Body of pancreas (tissue), 4 donors: Measurements from ENCODE around the gene RPP21. TPM values are rescaled to one million over a fixed set of nuclear protein-coding genes. Genes with fewer than 3 reads are reported as not detected.

Experiments used
- ATAC-seq: fragments of 150-250 bp; one replicate; pipeline ENCODE4 v1.9.1; 2016
- DNase-seq, 4 donors: peaks; one replicate each; pipeline ENCODE4 v3.0.0-alpha.2; 2019
- H3K27ac ChIP-seq, 4 donors: fragments of 200-600 bp; sonication (generic); 1 replicate in 3 of 4; 2 replicates in 1 of 4; pipeline versions ENCODE4 v1.5.1 to v1.6.1; 2016 to 2019; ENCODE audit warnings: mild to moderate bottlenecking in 1 of 4, mixed read lengths in 1 of 4, moderate library complexity in 1 of 4
- H3K27me3 ChIP-seq, 2 donors: fragments of 200-600 bp; sonication (generic); one replicate each; pipeline ENCODE4 v1.6.0; 2016; ENCODE audit warnings: mild to moderate bottlenecking in 1 of 2
- H3K36me3 ChIP-seq, 2 donors: fragments of 200-600 bp; sonication (generic); replicated peaks in 1 of 2; 2 replicates each; pipeline ENCODE4 v1.5.1; 2016; ENCODE audit warnings: low read depth in 2 of 2; ENCODE audit not compliant: insufficient read depth in 1 of 2
- H3K4me1 ChIP-seq: fragments of 200-600 bp; sonication (generic); one replicate; pipeline ENCODE4 v1.6.0; 2016
- H3K4me3 ChIP-seq, 2 donors: fragments of 200-600 bp; sonication (generic); 1 replicate in 1 of 2; 2 replicates in 1 of 2; pipeline ENCODE4 v1.5.1; 2016 to 2019
- H3K9me3 ChIP-seq, 3 donors: fragments of 200-600 bp; sonication (generic); 1 replicate in 2 of 3; 2 replicates in 1 of 3; pipeline ENCODE4 v1.5.1; 2016
- POLR2A ChIP-seq, 3 donors: fragments of 450-650 bp; IDR thresholded peaks; one replicate each; pipeline ENCODE4 v1.6.1; 2016; ENCODE audit warnings: antibody characterized with exemption in 3 of 3, mild to moderate bottlenecking in 2 of 3
- WGBS, 2 donors: methylation state at CpG; one replicate each; pipeline ENCODE4 v1.1.5; 2017; 5-methylcytosine and 5-hydroxymethylcytosine counted together
- intact Hi-C: fragments of 100-400 bp; cut with DNase I; formaldehyde crosslinking; loops from one replicate; pipeline ENCODE4 v1.15.1; 2023
- total RNA-seq, 2 donors: library from RNA; depleted of rRNA; stranded (reverse); fragments of >200 nt; gene quantifications; one replicate each; pipeline ENCODE4 v1.1.0, GENCODE V29; 2016
- TF ChIP-seq, protein P1 (sequence below), 7 experiments: fragments of 450-650 bp in 4 of 7; fragments of 200-600 bp in 3 of 7; sonication (generic) in 3 of 7; IDR thresholded peaks; one replicate each; pipeline ENCODE4 v1.5.1; 2016 to 2019; ENCODE audit warnings: antibody characterized with exemption in 7 of 7

RPP21 gene
- total RNA-seq, 2 donors from 2014 or later: 52.1 to 77.6 TPM

GRCh38 chr6:30328397-30328796 is 16.6 kb upstream of the RPP21 start:
- H3K27ac ChIP-seq: no peak overlapping the region
- H3K27me3 ChIP-seq: no peaks in the 10 kb centered on the region
- H3K4me1 ChIP-seq: peaks cover 26% of the 10 kb centered on the region
- intact Hi-C loops: no loop called here
- ATAC-seq: no peak
- no peak for DNase-seq
- no peak overlapping the region for H3K4me3 ChIP-seq
- H3K9me3 ChIP-seq: no peaks in the 10 kb centered on the region
- H3K36me3 ChIP-seq: peaks cover 0 to 6% of the 10 kb centered on the region in 2 donors
- TF ChIP-seq, protein P1, sequence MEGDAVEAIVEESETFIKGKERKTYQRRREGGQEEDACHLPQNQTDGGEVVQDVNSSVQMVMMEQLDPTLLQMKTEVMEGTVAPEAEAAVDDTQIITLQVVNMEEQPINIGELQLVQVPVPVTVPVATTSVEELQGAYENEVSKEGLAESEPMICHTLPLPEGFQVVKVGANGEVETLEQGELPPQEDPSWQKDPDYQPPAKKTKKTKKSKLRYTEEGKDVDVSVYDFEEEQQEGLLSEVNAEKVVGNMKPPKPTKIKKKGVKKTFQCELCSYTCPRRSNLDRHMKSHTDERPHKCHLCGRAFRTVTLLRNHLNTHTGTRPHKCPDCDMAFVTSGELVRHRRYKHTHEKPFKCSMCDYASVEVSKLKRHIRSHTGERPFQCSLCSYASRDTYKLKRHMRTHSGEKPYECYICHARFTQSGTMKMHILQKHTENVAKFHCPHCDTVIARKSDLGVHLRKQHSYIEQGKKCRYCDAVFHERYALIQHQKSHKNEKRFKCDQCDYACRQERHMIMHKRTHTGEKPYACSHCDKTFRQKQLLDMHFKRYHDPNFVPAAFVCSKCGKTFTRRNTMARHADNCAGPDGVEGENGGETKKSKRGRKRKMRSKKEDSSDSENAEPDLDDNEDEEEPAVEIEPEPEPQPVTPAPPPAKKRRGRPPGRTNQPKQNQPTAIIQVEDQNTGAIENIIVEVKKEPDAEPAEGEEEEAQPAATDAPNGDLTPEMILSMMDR (IDR thresholded peaks at IDR 0.05): no peak
- no peak for TF ChIP-seq POLR2A (IDR thresholded peaks at IDR 0.05)

- intact Hi-C loops: no loop called here
- WGBS, 2 donors: 88 to 95% methylated on average over 12 of the region's 12 CpGs
- H3K27me3 ChIP-seq: no peaks in the 10 kb centered on the region
- H3K27ac ChIP-seq: no peak overlapping the region
- TF ChIP-seq, protein P1 (IDR thresholded peaks at IDR 0.05): no peak
- H3K9me3 ChIP-seq: no peaks in the 10 kb centered on the region
- ATAC-seq (no peak), DNase-seq (peak in 1 of 4 donors; percentile 18)
- peaks cover 0 to 6% of the 10 kb centered on the region in 2 donors for H3K36me3 ChIP-seq
- H3K4me1 ChIP-seq: peaks cover 23% of the 10 kb centered on the region
- H3K4me3 ChIP-seq: no peak overlapping the region
Observed at GRCh38 chr6:30329331-30329730, 15.6 kb upstream of the RPP21 start.

DNA sequence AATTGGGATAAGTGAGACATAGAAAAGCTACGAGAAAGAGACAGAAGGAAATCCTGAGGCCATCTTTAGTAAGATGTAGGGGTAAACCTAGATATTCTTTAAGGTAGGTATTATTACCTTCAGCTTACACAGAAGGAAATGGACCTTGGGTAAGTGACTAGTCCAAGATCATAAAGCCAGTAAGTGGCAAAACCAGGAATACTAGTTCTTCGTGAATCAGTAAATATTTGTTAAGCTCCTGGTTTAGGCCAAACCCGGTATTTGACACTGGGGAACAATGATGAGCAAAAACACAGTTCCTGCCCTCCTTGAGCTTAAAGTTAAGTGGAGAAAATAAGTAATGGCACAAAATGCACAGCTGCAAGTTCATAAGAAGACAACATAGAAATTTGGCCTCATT is 13.0 kb upstream of the RPP21 start:
- TF ChIP-seq POLR2A (IDR thresholded peaks at IDR 0.05): no peak
- TF ChIP-seq, protein P1 (IDR thresholded peaks at IDR 0.05): no peak
- peaks cover 10% of the 10 kb centered on the region for H3K4me1 ChIP-seq
- no peak overlapping the region for H3K4me3 ChIP-seq
- peaks cover 9 to 16% of the 10 kb centered on the region in 2 donors for H3K36me3 ChIP-seq
- intact Hi-C loops: no loop called here
- H3K27me3 ChIP-seq: no peaks in the 10 kb centered on the region
- 56 to 61% methylated on average over 3 of the region's 3 CpGs for WGBS, 2 donors
- H3K27ac ChIP-seq: no peak overlapping the region
- DNase-seq: no peak
- no peaks in the 10 kb centered on the region for H3K9me3 ChIP-seq
- ATAC-seq: no peak

- H3K4me3 ChIP-seq: no peak overlapping the region
- ATAC-seq (no peak), DNase-seq (no peak)
- peaks cover 9 to 15% of the 10 kb centered on the region in 2 donors for H3K36me3 ChIP-seq
- no peaks in the 10 kb centered on the region for H3K27me3 ChIP-seq
- 70 to 86% methylated on average over 2 of the region's 2 CpGs for WGBS, 2 donors
- TF ChIP-seq POLR2A (IDR thresholded peaks at IDR 0.05): no peak
- TF ChIP-seq, protein P1 (IDR thresholded peaks at IDR 0.05): no peak
- H3K4me1 ChIP-seq: no peaks in the 10 kb centered on the region
- intact Hi-C loops: no loop called here
- H3K9me3 ChIP-seq: no peaks in the 10 kb centered on the region
- no peak overlapping the region for H3K27ac ChIP-seq
Observed at GRCh38 chr6:30334075-30334783, 10.7 kb upstream of the RPP21 start.

GRCh38 chr6:30340589-30341054 is 4.3 kb upstream of the RPP21 start:
- WGBS, 2 donors: 76 to 80% methylated on average over 6 of the region's 6 CpGs
- Histone ChIP-seq H3K9me3 (no peaks in the 10 kb centered on the region), H3K4me1 (peaks cover 5% of the 10 kb centered on the region), H3K27ac (no peak overlapping the region), H3K27me3 (no peaks in the 10 kb centered on the region), H3K36me3 (peaks cover 9 to 17% of the 10 kb centered on the region in 2 donors), H3K4me3 (no peak overlapping the region)
- intact Hi-C loops: no loop called here
- no peak for DNase-seq
- TF ChIP-seq, protein P1 (IDR thresholded peaks at IDR 0.05): no peak
- TF ChIP-seq POLR2A (IDR thresholded peaks at IDR 0.05): no peak
- ATAC-seq: no peak
